ENCODE measurements around the gene TRIAP1. TPM values are rescaled to one million over a fixed set of nuclear protein-coding genes. Genes with fewer than 3 reads are reported as not detected.

Gene TRIAP1
- total RNA-seq, 2 experiments from 2014 or later, result 56.8 to 59.2 TPM

DNA sequence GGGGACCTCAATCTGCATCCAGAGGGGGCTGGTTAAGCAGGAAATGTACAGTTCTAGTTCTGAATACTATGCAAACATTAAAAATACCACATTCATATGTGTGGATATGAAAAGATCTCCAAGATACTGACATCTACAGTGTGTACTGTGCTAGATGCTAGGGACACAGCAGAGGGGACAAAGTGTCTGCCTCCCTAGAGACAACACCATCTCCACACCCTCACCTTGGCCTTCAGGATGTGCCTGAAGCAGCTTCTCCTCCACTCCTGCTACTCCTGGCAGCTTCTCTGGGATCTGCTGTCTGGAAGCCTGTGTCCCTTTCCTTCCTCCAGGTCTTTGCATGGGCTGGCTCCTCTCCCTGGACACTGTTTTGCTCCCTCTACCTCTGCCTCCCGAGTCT, 34.0 kb upstream of the TRIAP1 start:
- no peak for DNase-seq
- Mint-ChIP-seq H3K4me3 (no peak overlapping the region), H3K36me3 (ENCODE audit: low read depth) (no peaks in the 10 kb centered on the region), H3K9me3 (no peaks in the 10 kb centered on the region), H3K4me1 (ENCODE audit: low read depth) (no peaks in the 10 kb centered on the region), H3K27me3 (ENCODE audit: low read depth) (no peaks in the 10 kb centered on the region), H3K27ac (no peak overlapping the region)
- CTCF ChIA-PET, result interaction anchor here (1.7 kb wide), 1 partner anchor 10 kb away, joined by 6 read pairs; the partner anchor contains the start of gene SRSF9
- intact Hi-C loops (cut with micrococcal nuclease), result no loop called here

DNA sequence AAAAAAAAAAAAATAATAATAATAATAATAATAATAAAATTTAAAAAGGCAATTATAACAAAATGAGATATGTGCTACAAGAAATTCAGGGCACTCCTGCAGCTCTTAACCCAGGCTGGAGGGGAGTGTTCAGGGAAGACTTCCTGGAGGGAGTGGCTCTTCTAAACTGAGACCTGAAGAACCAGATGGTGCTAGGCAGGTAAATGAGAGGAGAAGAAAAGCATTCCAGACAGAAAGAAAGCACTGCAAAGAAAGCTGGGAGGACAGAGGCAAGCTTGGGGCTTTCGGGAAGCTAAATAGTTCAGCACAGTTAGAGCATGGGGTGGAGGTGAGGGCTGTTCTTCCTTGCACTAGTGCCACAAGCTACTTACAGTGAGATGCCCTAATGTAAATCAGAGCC, 33.3 kb upstream of the TRIAP1 start:
- CTCF ChIA-PET, result interaction anchor here (1.7 kb wide), 1 partner anchor 9 kb away, joined by 6 read pairs; the partner anchor contains the start of gene SRSF9
- Mint-ChIP-seq H3K9me3 (no peaks in the 10 kb centered on the region), H3K27ac (no peak overlapping the region), H3K27me3 (ENCODE audit: low read depth) (no peaks in the 10 kb centered on the region), H3K4me3 (no peak overlapping the region), H3K36me3 (ENCODE audit: low read depth) (no peaks in the 10 kb centered on the region), H3K4me1 (ENCODE audit: low read depth) (no peaks in the 10 kb centered on the region)
- no peak for DNase-seq
- intact Hi-C loops (cut with micrococcal nuclease), result no loop called here

DNA sequence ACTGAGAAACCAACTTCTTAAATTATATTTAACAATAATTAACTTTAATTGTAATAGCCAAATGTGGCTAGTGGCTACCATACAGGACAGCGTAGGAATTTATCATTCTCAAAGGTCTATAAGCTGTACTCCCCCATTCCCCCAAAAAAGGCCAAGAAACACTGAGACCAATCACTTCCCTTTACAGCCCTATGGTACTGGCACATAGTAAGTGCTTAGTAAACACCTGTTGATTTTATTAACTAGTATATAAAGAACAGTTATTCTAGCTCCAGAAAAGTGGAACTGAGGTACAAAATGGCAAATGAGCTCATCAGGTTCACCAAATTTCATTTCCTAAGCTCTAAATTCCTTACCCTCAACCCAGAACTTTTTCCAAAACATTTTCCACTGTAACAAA, 29.5 kb upstream of the TRIAP1 start:
- Mint-ChIP-seq H3K9me3 (no peaks in the 10 kb centered on the region), H3K36me3 (ENCODE audit: low read depth) (no peaks in the 10 kb centered on the region), H3K4me1 (ENCODE audit: low read depth) (peaks cover 8% of the 10 kb centered on the region), H3K27ac (no peak overlapping the region), H3K4me3 (no peak overlapping the region), H3K27me3 (ENCODE audit: low read depth) (no peaks in the 10 kb centered on the region)
- intact Hi-C loops (cut with micrococcal nuclease), result no loop called here
- no peak for DNase-seq
- CTCF ChIA-PET, result interaction anchor here (1.1 to 2.3 kb wide), 2 partner anchors 22 to 119 kb away, joined by 5 to 9 read pairs; no protein-coding TSS in a partner anchor

DNA sequence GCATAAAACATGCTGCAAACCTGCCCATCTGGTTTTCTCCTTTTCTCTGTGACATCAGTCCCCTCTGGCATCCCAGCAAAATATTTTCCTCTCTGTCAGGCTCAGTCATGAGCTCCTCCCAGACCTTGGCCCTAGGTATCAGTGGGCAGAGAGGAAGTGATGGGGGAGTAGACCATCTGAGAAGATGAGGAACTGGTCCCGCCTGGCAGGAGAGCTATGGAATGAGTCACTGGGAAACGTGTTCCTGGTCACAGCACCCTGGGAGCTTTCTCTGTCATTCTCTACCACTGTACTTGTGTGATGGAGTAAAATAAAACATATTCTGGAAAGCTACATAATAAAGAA, 28.4 kb upstream of the TRIAP1 start:
- H3K4me3 Mint-ChIP-seq, result no peak overlapping the region
- CTCF ChIA-PET, result interaction anchor here (1.1 to 2.3 kb wide), 2 partner anchors 21 to 118 kb away, joined by 5 to 9 read pairs; no protein-coding TSS in a partner anchor
- intact Hi-C loops (cut with micrococcal nuclease), result no loop called here
- H3K27ac Mint-ChIP-seq, result no peak overlapping the region
- no peaks in the 10 kb centered on the region for H3K36me3 Mint-ChIP-seq (ENCODE audit: low read depth)
- no peak for DNase-seq
- no peaks in the 10 kb centered on the region for H3K27me3 Mint-ChIP-seq (ENCODE audit: low read depth)
- no peaks in the 10 kb centered on the region for H3K9me3 Mint-ChIP-seq
- H3K4me1 Mint-ChIP-seq (ENCODE audit: low read depth), result peaks cover 13% of the 10 kb centered on the region

DNA sequence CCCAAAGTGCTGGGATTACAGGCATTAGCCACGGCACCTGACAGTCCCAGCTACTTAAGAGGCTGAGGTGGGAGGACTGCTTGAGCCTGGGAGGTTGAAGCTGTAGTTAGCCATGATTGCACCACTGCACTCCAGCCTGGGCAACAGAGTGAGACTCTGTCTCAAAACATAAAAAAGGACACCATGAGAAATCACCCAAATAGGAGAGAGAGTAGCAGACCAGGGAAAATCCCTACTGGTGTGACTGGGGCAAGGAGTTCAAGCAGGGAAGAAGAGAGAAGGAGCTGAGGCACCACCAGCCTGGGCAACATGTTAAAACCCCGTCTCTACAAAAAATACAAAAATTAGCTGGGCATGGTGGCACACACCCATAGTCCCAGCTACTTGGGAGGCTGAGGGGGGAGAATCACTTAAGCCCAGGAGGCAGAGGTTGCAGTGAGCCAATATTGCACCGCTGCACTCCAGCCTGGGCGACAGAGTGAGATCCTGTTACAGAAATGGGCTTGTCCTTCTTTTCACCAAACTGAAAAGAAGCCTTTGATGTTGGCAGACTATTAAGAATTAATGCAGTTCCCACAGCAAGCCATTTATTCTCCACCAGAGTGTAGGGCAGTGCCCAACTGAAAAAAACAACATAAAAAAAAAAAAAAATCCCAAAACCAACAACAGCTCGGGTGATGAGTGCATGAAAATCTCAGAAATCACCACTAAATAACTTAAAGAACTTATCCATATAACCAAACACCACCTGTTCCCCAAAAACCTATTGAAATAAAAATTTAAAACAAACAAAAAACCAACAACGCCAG, 27.8 kb upstream of the TRIAP1 start:
- H3K4me3 Mint-ChIP-seq, result no peak overlapping the region
- no peaks in the 10 kb centered on the region for H3K9me3 Mint-ChIP-seq
- CTCF ChIA-PET, result interaction anchor here (2.3 kb wide), 1 partner anchor 20 kb away, joined by 9 read pairs; no protein-coding TSS in a partner anchor

DNA sequence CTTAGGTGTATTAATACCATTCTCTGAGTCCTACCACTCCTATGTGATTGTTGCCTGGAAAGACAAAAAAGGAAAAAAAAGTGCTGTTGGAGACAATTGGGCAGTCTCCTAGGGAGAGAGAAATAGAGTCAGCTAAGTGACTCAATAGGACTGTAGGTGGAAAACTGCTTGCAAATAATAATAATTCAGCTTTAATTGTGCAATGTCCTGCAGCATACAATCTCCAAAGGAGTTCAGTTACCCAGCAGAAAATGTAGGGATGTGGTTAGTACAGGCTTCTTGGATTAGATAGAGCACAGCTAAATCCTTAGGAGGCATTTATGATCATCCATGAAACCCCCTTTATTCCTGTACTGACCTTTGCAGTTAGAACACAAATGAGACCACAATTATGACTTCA, 26.3 kb upstream of the TRIAP1 start:
- CTCF ChIA-PET, result interaction anchor here (0.9 to 1.7 kb wide), 2 partner anchors 32 to 39 kb away, joined by 3 to 6 read pairs; no protein-coding TSS in a partner anchor
- Mint-ChIP-seq H3K9me3 (no peaks in the 10 kb centered on the region), H3K36me3 (ENCODE audit: low read depth) (no peaks in the 10 kb centered on the region), H3K4me1 (ENCODE audit: low read depth) (peaks cover 21% of the 10 kb centered on the region), H3K4me3 (no peak overlapping the region), H3K27ac (no peak overlapping the region), H3K27me3 (ENCODE audit: low read depth) (no peaks in the 10 kb centered on the region)
- no peak for DNase-seq
- intact Hi-C loops (cut with micrococcal nuclease), result no loop called here

More for the DNA sequence above, 27.8 kb upstream of the TRIAP1 start:
- Mint-ChIP-seq H3K27ac (no peak overlapping the region), H3K27me3 (ENCODE audit: low read depth) (no peaks in the 10 kb centered on the region), H3K36me3 (ENCODE audit: low read depth) (no peaks in the 10 kb centered on the region), H3K4me1 (ENCODE audit: low read depth) (peaks cover 13% of the 10 kb centered on the region)
- no peak for DNase-seq
- intact Hi-C loops (cut with micrococcal nuclease), result no loop called here

DNA sequence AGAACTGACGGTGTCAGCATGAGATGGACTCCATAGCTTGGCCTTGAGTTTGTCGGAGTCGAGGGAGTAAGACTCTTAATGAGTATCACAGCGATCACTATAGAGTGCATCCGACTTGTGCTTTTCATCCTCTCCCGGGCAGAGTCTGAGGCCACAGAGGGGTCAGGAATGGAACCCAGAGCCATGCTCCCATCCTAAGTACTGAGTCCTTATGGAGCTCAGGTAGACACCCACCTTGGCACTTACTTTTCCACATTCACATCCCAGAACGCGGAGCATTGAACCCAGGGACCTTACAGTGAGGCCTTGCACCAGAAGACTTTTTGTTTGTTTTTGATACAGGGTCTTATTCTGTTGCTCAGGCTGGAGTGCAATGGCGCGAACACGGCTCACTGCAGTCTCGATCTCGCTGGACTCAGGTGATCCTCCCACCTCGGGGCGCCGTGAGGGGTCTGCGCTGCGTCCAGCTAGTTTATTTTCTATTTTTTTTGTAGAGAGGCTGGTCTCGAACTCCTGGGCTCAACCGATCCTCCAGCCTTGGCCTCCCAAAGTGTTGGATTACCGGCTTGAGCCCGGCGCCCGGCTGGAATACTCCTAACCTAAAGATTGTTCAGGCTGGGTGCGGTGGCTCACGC, 24.1 kb upstream of the TRIAP1 start:
- H3K4me3 Mint-ChIP-seq, result peak overlapping the region; percentile 90
- CTCF ChIA-PET, result interaction anchor here (0.6 to 8.2 kb wide), 14 partner anchors 10 to 186 kb away, joined by 3 to 121 read pairs (median 4); partner anchors contain the start of gene DYNLL1
- intact Hi-C loops (cut with micrococcal nuclease), result no loop called here
- H3K27ac Mint-ChIP-seq, result peak overlapping the region; percentile 73
- H3K9me3 Mint-ChIP-seq, result no peaks in the 10 kb centered on the region
- peaks cover 37% of the 10 kb centered on the region for H3K4me1 Mint-ChIP-seq (ENCODE audit: low read depth)
- H3K36me3 Mint-ChIP-seq (ENCODE audit: low read depth), result peaks cover 8% of the 10 kb centered on the region
- DNase-seq, result no peak
- no peaks in the 10 kb centered on the region for H3K27me3 Mint-ChIP-seq (ENCODE audit: low read depth)

DNA sequence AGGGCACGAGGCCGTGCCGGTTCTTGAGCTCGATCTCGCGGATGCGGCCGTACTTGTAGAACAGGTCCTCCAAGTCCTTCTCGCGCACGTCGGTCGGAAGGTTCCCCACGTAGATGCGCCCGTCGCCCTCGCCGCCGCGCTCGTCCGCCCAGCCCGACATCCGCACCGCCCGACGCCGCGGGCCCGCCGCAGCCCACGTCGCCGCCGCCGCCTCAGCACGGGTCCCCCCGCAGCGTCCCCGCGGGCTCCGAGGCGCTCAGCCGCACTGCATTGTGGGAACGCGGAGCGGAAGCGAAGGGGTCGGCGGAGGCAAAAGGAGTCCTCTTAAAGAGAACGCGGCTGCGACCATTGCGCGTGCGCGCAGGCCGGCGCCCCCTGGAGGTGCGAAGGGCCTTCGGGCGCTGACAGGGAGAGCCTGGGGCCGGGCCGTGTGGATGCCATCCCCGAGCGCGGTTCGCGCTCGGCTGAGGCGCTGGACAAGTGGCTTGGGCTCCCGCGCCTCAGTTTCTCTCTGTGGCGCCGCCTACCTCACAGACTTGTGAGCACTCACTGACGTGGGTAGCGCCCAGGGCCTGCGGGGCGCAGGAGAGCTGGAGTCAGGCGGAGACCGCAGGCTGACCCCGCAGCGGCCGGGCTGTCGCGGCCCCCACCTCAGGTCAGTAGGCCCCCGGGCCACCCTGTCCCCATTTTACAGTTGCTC, 23.4 kb upstream of the TRIAP1 start, which contains the start of gene SRSF9:
SRSF9 (minus strand) TSS at position 299 of the 700 bp plus-strand sequence; CDS start at position 160, 139 bp downstream.
- Mint-ChIP-seq H3K36me3 (ENCODE audit: low read depth) (peaks cover 10% of the 10 kb centered on the region), H3K4me3 (peak within 1 kb of the TSS; percentile 90), H3K27ac (peak within 1 kb of the TSS; percentile 87), H3K4me1 (ENCODE audit: low read depth) (peaks cover 37% of the 10 kb centered on the region), H3K27me3 (ENCODE audit: low read depth) (no peaks in the 10 kb centered on the region), H3K9me3 (no peaks in the 10 kb centered on the region)
- CTCF ChIA-PET, result interaction anchor here (0.6 to 8.2 kb wide), 16 partner anchors 10 to 186 kb away, joined by 3 to 121 read pairs (median 4); partner anchors contain the start of gene DYNLL1
- intact Hi-C loops (cut with micrococcal nuclease), result loop anchor here (1.0 to 2.0 kb wide), 6 partner anchors 23 to 144 kb away; partner anchors contain the start of genes COX6A1, DYNLL1, GATC and POP5
- peak; percentile 96 for DNase-seq

DNA sequence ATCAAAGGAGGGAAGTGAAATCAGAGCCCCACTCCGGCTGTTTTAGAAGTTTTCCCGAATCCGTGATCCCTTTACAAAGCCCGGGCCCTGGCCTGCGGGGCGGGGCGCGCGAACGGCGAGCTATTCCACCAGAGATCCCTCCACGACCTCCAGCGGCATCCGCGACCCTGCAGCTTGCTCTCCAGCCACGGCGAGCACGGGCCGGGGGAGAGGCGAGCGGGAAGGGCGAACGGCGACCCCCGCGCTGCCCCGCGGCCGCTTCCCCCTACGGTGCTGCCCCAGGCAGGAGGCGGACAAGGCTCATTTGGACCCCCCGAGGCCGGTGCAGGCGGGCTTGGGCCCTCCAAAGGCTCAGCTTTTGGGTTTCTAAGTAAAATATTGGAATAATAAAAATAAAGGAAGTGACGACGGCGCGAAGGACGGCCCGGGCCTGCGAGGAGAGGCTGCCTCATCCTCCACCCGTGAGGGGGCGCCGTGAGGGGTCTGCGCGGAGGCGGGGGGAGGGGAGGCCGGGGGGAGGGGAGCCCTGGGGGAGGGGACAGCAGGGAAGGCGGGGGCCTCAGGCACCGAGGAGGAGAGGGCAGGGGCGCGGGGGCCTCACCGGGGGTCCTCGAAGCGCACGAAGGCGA, 22.8 kb upstream of the TRIAP1 start:
- Mint-ChIP-seq H3K9me3 (no peaks in the 10 kb centered on the region), H3K4me1 (ENCODE audit: low read depth) (peaks cover 37% of the 10 kb centered on the region), H3K27me3 (ENCODE audit: low read depth) (no peaks in the 10 kb centered on the region), H3K36me3 (ENCODE audit: low read depth) (peaks cover 15% of the 10 kb centered on the region), H3K4me3 (peak overlapping the region; percentile 90), H3K27ac (peak overlapping the region; percentile 87)
- peak; percentile 24 for DNase-seq
- CTCF ChIA-PET, result interaction anchor here (0.7 to 8.2 kb wide), 7 partner anchors 14 to 112 kb away, joined by 3 to 121 read pairs (median 5); partner anchors contain the start of gene DYNLL1
- intact Hi-C loops (cut with micrococcal nuclease), result loop anchor here (1.0 to 2.0 kb wide), 6 partner anchors 22 to 144 kb away; partner anchors contain the start of genes COX6A1, DYNLL1, GATC and POP5

DNA sequence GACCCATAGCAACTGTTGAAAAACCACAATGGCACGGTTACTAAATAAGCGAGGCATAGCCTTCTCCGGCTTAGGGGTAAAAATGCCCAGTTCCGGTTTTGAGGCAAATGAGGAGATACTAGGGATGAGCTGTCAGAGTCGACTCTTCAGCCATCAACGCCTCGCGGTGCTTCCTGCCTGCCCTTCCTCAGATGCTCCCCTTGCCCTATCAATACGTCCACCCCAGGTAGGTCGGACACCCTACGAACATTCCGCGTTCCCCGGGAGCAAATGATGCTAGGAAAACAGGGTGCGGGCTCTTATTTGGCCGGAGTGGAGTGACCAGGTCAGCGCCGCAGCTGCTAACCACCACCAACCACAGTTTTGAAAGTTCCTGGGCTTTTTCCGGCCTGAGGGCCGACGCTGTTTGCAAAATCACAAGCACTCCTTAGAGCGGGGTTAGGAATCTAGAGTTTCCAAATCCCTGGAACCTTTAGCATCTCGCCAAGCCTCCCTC, 22.2 kb upstream of the TRIAP1 start:
- Mint-ChIP-seq H3K27me3 (ENCODE audit: low read depth) (no peaks in the 10 kb centered on the region), H3K36me3 (ENCODE audit: low read depth) (peaks cover 21% of the 10 kb centered on the region), H3K4me1 (ENCODE audit: low read depth) (peaks cover 37% of the 10 kb centered on the region), H3K9me3 (no peaks in the 10 kb centered on the region), H3K4me3 (peak overlapping the region; percentile 90), H3K27ac (peak overlapping the region; percentile 87)
- intact Hi-C loops (cut with micrococcal nuclease), result loop anchor here (2.0 kb wide), 1 partner anchor 22 kb away; the partner anchor contains the start of genes GATC and TRIAP1
- DNase-seq, result peak; percentile 53
- CTCF ChIA-PET, result interaction anchor here (1.1 to 8.2 kb wide), 7 partner anchors 14 to 111 kb away, joined by 3 to 121 read pairs (median 5); partner anchors contain the start of gene DYNLL1

DNA sequence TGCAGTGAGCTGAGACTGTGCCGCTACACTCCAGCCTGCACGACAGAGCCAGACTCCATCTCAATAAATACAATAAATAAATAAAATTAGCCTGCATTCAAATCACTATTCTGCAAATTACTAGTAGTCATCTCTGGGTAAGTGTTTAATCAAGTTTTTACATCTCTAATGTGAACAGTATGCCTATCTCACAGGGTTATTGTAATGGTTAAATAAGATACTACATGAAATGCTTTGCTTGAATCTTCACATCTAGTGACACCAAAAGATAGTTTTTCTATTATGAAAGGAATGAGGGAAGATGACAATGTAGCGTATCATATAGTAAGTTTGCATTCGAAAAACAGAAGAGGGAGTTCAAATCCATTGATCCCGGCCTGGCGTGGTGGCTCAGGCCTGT, 21.3 kb upstream of the TRIAP1 start:
- Mint-ChIP-seq H3K4me3 (no peak overlapping the region), H3K9me3 (no peaks in the 10 kb centered on the region), H3K27me3 (ENCODE audit: low read depth) (no peaks in the 10 kb centered on the region), H3K27ac (no peak overlapping the region), H3K4me1 (ENCODE audit: low read depth) (peaks cover 37% of the 10 kb centered on the region), H3K36me3 (ENCODE audit: low read depth) (peaks cover 22% of the 10 kb centered on the region)
- CTCF ChIA-PET, result interaction anchor here (0.7 to 8.2 kb wide), 8 partner anchors 13 to 349 kb away, joined by 3 to 121 read pairs (median 6); partner anchors contain the start of gene COX6A1
- DNase-seq, result no peak
- intact Hi-C loops (cut with micrococcal nuclease), result no loop called here

Measured in activated naive CD4-positive, alpha-beta T cell treated with anti-CD3 and anti-CD28 coated beads for 36 hours (primary cell).